HG03432 (cell line): Measurements from ENCODE around the gene LATS2.
"Not testable (repeated sequence)": the region's sequence is repeated elsewhere in the genome, so short reads cannot be mapped to it uniquely, and the experiment has no call there.

Experiments used
- ATAC-seq: cut with Tn5 transposase; IDR thresholded peaks from one replicate; pipeline ENCODE4 v1.9.1; 2021; ENCODE audit warnings: mild to moderate bottlenecking, moderate library complexity; ENCODE audit not compliant: unreplicated experiment

The LATS2 gene

DNA sequence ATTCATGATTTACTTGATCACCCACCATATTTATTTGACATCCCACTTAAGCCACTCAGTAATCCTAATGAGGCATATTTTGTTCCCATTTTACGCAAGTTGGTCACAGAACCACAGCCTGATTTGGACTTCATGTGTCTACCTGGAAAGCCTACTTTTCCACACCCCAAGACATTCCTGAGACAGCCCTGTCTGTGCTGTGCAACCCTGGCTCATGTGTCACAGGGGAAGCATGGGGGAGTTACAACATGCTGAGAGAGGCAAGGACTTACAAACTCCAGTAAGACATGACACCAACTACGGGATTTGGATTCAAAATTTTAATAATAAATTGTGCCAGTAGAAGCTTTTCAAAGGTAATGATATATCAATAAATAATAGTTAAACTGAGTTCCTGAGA lies 88.7 kb downstream of the LATS2 start:
- no peak for ATAC-seq

DNA sequence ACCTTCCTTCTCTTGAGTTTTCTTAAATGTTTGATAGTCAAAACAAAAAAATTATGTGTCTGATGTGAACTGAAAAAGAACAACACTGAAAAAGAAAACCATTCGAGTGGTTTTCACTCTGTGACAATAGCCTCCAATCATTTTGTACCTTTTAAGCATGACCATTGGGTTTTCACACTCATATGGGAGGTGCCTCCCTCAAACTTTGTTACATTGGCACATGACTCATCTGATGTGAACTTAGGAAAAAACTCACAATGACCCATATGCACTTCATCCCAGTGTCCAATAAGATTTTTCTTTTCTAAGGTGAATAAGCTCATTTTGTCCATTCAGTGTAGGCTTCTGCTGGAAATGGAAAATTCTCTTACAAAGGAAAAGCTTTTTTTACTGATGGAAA lies 92.2 kb downstream of the LATS2 start:
- ATAC-seq = no peak

DNA sequence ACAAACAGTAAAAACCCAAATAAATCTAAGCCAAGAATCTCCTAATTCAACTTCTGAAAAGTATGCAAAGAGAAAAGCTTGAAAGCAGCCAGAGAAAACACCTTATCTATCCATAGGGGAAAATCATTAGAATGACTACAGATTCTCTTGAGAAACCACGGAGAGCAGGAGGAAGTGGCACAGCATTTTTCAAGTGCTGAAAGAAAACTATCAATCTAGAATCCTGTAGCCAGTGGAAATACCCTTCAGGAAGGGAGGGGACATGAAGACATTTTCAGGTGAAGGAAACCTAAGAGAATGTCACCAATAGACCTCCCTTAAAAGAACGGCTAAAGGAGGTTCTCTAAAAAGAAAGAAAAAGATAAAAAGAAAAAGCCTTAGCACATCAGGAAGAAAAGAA lies 92.6 kb downstream of the LATS2 start:
- no peak for ATAC-seq

- no peak for ATAC-seq
Measured at GRCh38 chr13:20967340-20967739, 94.0 kb downstream of the LATS2 start.

DNA sequence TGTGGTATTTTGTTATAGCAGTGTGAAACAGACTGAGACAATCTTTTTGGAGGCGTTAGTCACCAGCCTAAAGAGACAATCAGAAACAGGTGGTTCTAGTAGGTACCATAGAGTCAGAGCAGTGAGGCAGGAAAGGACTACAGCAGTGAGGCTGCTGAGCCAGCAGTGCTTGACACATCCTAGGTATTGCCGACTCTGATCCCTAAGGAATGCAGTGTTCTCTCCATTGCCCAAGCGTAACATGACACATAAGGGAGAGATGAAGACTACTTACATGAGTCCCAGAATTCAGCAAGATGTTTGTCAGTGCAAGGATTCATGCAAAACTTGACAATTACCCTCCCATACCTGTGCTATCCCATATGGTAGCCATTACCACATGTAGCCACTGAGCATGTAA lies 96.5 kb downstream of the LATS2 start:
- ATAC-seq = no peak

- ATAC-seq = not testable (repeated sequence)
Measured at GRCh38 chr13:20961663-20962062, 99.7 kb downstream of the LATS2 start.

DNA sequence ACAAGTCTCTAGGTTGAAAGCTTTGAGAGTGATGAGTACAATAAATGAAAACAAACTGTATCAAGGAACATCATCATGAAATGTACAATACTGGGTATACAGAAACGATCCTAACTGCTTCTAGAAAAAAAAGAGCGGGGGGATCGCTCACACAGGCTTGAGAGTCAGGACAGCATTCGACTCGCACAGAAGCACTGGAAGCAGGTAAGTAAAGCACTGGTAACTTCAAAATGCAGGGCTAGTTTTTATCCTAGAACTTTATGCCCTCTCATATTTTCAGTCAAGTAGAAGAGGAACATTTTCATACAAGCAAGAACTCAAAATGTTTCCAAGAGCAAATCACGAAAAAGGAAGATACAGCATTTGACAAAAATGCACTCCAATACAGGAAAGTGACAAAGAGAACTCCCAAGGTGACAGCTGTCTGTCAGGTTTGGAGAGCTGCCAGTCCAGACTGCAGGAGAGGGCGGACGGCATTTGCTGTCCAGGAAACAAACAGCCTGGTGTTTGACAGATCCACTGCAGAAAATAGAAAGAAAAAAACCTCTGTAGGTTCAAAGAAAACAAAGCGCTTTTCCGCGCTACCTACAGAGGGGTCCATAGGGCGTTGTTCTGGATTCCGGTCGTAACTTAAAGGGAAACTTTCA lies 100.6 kb downstream of the LATS2 start:
- ATAC-seq = no peak

- not testable (repeated sequence) for ATAC-seq
Measured at GRCh38 chr13:20957049-20957620, 104.3 kb downstream of the LATS2 start.

DNA sequence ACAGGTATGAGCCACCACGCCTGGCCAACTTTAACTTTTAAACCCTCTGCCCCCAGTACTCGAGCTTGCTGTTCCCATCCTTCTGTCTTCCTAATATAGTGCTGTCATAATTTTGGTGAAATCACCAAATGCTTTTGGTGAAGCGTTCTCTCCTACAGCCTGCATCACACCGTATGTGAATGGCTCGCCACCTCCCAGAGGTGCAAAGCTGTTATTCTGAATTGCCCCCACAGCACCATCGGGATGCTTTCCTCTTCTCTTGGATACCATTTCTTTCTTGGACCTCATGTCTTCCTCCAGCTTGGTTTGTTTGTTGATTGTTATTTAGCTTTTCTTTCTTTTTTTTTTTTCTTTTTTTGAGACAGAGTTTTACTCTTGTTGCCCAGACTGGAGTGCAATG lies 105.9 kb downstream of the LATS2 start:
- ATAC-seq = no peak

DNA sequence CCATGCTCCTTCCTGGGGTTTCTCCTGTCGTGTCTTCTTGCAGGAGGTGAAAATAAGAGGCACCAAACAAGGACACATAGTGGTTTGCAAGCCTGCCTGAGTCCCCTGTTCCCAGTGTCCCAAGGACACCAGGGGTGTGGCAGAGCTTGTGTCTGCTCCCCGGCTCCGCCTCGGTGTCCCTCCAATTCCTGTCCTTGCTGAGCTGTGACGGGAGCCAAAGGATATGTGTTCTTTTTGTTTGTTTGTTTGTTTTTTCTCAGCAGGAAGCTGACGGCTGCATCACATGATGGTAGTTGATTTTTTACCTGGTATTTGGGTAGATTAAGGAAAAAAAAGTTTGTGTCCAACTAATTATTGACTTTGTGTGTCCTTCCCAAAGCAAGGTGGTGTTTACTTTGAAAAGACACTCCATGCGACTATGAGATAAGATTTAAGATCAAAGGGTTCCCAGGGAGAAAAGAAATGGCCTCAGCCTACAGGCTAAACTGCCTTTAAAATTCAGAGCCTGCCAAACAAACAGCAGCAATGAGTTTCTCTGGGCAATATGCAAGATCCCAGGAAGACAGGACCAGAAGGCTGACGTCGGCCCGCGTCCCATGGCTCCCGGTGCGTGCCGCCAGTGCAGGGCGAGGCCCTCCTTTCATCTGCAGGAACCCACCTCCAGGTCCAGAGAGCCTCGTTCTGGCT lies 108.0 kb downstream of the LATS2 start:
- no peak for ATAC-seq

DNA sequence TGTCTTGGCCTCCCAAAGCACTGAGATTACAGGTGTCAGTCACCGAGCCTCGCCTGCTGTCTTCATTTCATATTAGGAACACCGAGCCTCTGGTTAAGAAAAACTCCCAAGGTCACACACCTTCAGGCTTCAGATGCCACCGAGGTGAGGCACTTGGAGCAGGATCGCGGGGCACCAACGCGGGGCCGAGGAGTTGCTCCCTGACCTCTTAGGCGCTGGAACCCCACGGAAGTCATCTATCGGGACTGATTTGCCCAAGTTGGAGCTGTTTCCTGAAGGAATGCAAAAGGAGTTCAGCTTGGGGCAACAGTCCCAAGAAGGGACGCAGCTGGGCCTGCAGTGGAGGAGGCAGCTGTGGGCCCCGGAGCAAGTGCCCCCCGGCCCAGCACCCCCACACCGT lies 108.5 kb downstream of the LATS2 start:
- no peak for ATAC-seq

DNA sequence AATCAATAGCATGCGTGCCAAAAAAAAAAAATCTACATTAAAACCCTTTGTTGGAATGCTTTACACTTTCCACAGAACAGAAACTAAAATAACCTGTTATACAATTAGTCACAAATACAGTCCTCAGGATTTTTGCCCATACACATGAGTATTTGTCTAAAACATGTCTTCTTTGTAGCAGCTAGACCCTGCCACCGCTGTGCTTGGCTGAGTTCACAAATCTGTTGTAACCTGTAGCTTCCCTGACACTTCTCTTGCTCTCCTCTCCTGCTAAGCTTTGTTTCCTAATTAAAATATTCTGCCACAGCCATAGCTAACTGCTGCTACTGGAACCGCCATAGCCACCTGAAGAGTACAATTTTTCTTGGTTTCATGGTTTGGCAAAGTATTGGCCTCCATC lies 113.4 kb downstream of the LATS2 start:
- not testable (repeated sequence) for ATAC-seq

- ATAC-seq = no peak
Measured at GRCh38 chr13:20945952-20946383, 115.4 kb downstream of the LATS2 start.

GRCh38 chr13:20942938-20943559 lies 118.3 kb downstream of the LATS2 start:
- ATAC-seq = no peak

DNA sequence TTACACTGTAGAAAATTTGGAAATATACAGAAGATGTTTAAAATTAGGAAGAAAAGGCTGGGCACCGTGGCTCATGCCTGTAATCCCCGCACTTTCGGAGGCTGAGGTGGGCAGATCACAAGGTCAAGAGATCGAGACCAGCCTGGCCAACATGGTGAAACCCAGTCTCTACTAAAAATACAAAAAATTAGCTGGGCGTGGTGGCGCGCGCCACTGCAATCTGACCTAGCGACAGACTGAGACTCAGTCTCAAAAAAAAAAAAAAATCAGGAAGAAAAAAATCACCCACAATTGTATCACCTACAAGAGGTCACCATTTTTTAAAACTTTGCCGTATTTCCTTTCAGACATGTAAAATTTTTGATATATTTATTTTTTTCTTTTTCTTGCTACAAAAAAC lies 120.9 kb downstream of the LATS2 start:
- ATAC-seq = not testable (repeated sequence)

DNA sequence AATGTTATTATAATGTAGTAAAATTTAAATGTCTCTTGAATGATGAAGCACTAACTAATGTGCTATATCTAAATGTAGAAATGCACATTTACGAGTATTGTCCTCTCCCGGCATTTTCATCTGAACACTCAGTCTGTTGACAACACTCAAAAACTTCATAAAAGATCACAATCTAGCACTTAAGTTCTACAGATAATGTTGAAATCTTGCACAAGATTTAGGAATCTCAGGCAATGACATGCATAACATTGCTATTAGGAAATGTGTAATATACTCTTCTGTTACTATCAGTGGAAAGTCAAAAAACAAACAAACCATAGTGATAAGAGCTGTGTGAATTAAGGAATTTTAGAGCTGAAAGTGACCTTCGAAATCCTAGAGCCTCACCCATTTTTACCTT lies 121.3 kb downstream of the LATS2 start:
- no peak for ATAC-seq

DNA sequence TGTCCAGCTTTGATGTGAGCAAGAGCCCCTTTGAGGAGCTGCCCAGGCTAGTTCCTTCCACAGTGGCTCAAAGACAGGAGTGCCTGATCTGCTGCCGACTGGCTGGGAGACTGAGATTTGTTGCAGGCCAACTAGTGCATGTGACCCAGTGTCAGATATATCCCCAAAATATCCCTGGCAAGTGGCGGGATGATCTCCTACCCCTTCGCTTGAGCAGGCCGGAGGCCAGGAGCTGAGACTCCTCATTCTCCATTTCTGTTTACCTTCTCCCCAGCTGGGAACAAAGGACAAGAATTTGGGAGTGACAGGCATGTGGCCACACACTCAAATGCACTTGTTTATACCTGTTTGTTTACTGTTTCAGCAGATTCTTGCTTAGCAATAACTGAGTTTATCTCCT lies 121.7 kb downstream of the LATS2 start:
- no peak for ATAC-seq

DNA sequence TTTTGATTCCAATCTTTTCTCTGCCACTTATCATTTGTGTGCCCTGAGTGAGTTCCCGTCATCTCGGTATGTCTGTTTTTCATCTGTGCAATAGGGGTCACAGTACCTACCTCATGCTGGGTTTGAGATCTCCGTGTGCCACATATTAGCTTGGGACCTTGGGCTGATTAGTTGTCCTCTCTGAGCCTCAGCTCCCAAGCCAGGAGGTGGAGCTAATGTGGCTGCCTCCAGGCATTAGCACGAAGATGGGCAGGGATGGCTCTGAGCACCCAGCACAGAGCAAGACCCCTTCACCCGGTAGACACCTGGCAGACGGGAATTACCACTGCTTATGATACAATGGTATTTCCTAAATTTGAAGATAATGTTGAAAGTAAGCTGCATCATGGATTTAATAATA lies 123.1 kb downstream of the LATS2 start:
- ATAC-seq = no peak

GRCh38 chr13:20927596-20928257 lies 133.7 kb downstream of the LATS2 start:
- ATAC-seq = no peak

- not testable (repeated sequence) for ATAC-seq
Measured at GRCh38 chr13:20925395-20925790, 136.0 kb downstream of the LATS2 start.

DNA sequence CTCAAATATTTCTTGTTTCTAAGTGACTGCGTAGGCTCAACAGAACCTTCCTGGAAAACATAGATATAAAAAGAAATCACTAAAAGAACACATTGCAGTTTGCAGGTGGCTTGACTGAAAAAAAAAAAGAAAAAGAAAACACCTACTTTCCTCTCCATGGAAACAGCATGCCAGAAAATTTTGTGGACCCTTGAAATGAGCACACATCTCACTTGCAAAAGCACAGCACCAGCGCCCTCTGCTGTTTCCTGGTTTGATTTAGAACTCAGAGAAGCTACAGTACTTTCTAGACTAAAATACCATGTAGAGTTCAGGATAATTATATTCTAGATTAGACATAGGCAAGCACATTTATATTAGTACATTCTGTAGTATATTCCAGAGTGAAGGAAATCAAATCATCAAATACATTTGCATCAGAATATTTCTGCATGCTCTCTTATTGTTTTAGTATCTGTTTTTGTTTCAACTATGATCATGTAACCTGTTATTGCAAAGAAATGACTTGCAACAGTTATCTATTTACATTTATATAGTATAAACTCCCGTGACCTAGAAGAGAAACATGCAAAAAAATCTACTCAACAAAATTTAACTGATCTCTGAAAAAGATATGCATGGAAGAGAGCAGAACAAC lies 136.5 kb downstream of the LATS2 start:
- no peak for ATAC-seq
